Endothelial cell (in vitro differentiated cells): ENCODE measurements around the gene TUBG2. TPM values are rescaled to one million over a fixed set of nuclear protein-coding genes. Genes with fewer than 3 reads are reported as not detected.
"Not testable (repeated sequence)": the region's sequence is repeated elsewhere in the genome, so short reads cannot be mapped to it uniquely, and the experiment has no call there.

ENCODE experiments used
- DNase-seq: peaks from one replicate; pipeline ENCODE4 v3.0.0; 2021; ENCODE audit warnings: low spot score
- H3K27ac Mint-ChIP-seq: one replicate; pipeline ENCODE4 v1.8.0; 2021; ENCODE audit warnings: mixed read lengths, inconsistent platforms; ENCODE audit not compliant: unreplicated experiment
- H3K27me3 Mint-ChIP-seq: one replicate; pipeline ENCODE4 v1.8.0; 2021; ENCODE audit warnings: mild to moderate bottlenecking, moderate library complexity, mixed read lengths, inconsistent platforms; ENCODE audit not compliant: unreplicated experiment
- H3K36me3 Mint-ChIP-seq: one replicate; pipeline ENCODE4 v1.8.0; 2021; ENCODE audit warnings: mild to moderate bottlenecking, low read depth, mixed read lengths, inconsistent platforms; ENCODE audit not compliant: unreplicated experiment
- H3K4me1 Mint-ChIP-seq: one replicate; pipeline ENCODE4 v1.8.0; 2021; ENCODE audit warnings: mild to moderate bottlenecking, mixed read lengths, inconsistent platforms; ENCODE audit not compliant: unreplicated experiment
- H3K4me3 Mint-ChIP-seq: one replicate; pipeline ENCODE4 v1.8.0; 2021; ENCODE audit warnings: mild to moderate bottlenecking, mixed read lengths, inconsistent platforms; ENCODE audit not compliant: unreplicated experiment
- H3K9me3 Mint-ChIP-seq: one replicate; pipeline ENCODE4 v1.8.0; 2021; ENCODE audit warnings: mixed read lengths, inconsistent platforms; ENCODE audit not compliant: unreplicated experiment
- CTCF ChIP-seq: fragments of 200-600 bp; sonication (generic); IDR thresholded peaks from one replicate; pipeline ENCODE4 v1.5.0; 2021; ENCODE audit warnings: antibody characterized with exemption; ENCODE audit not compliant: unreplicated experiment
- total RNA-seq: library from RNA; stranded (reverse); fragmentation: NEBNext Ultra II Directional; extraction: Animal tissue kit (Norgen Biotek cat#: 25700); gene quantifications from one replicate; pipeline ENCODE4 v1.2.1, GENCODE V29; 2021; ENCODE audit not compliant: unreplicated experiment

TUBG2 gene
- total RNA-seq, 1 donor from 2014 or later: 19.7 TPM

GRCh38 chr17:42657824-42658588, 1.1 kb upstream of the TUBG2 start:
- Mint-ChIP-seq H3K9me3 (no peaks in the 10 kb centered on the region), H3K27me3 (peaks cover 7% of the 10 kb centered on the region), H3K36me3 (peaks cover 6% of the 10 kb centered on the region), H3K27ac (peak overlapping the region; percentile 13), H3K4me1 (peaks cover 13% of the 10 kb centered on the region), H3K4me3 (peak overlapping the region; percentile 61)
- no peak for TF ChIP-seq CTCF
- DNase-seq: no peak

DNA sequence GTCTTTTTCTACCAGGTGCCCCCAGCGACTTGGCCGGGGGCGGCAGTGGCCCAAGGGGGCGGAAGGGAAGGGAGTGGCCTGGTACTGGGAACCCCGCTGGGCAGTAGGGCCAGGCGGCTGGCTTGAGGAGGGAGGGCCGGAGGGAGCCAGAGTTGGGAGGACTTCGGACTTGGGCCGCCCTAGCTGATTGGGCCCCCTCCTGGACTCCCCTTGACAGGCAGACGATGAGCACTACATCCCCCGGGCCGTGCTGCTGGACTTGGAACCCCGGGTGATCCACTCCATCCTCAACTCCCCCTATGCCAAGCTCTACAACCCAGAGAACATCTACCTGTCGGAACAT, 819 bp downstream of the TUBG2 start:
- H3K27me3 Mint-ChIP-seq, DNase-seq, H3K9me3 Mint-ChIP-seq, H3K36me3 Mint-ChIP-seq, H3K27ac Mint-ChIP-seq, H3K4me1 Mint-ChIP-seq: not testable (repeated sequence)
- peak overlapping the region; percentile 89 for H3K4me3 Mint-ChIP-seq

DNA sequence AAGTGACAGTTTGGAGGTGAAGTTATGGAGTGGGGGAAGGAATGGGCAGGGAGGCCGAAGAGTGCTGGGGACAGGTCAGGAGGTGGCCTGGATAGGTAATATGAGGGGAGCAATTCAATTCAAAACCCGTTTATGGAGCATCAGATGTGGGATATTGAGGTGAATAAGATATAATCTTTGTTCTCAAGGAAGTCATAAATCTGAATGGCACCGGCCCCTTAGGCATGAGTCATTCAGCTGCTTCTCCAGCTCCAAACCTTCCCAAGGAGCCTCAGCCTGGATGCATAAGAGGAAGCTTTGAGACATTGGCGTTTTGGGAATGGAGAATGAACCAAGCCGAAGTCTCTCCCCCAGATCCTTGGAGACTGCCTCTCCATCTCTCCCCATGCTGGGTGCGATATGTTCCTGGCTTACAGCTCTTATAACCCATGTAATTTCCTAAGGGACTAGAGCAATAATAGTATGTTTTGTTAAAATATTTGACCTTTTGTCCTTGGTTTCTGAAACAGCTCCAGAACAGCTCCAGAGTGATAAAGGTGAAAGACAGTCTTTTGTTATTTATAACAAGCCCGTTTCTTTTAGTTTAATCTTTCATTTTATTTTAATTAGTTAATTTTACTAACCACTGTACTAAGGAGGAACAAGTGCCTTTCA, 1.7 kb downstream of the TUBG2 start:
- Mint-ChIP-seq H3K27me3 (peaks cover 4% of the 10 kb centered on the region), H3K9me3 (no peaks in the 10 kb centered on the region), H3K36me3 (peaks cover 6% of the 10 kb centered on the region), H3K4me1 (peaks cover 6% of the 10 kb centered on the region), H3K27ac (no peak overlapping the region), H3K4me3 (peak overlapping the region; percentile 0)
- TF ChIP-seq CTCF: no peak
- DNase-seq: no peak

DNA sequence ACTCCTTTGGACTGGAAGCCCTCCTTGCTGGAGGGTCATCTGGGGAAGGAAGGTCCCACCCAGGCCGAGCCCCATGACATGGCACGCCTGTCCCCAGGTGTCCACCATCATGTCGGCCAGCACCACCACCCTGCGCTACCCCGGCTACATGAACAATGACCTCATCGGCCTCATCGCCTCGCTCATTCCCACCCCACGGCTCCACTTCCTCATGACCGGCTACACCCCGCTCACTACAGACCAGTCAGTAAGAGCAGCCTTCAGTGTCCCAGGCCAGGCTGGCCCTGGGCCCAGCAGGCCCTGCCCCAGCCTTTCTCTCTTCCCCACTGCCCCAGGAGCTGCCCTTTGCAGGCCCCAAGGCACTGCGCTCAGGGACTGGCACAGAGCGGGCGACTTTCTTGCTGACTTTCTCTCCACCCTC, 6.5 kb downstream of the TUBG2 start:
- H3K36me3 Mint-ChIP-seq: peaks cover 23% of the 10 kb centered on the region
- H3K4me3 Mint-ChIP-seq: peak overlapping the region; percentile 70
- no peaks in the 10 kb centered on the region for H3K4me1 Mint-ChIP-seq
- H3K27me3 Mint-ChIP-seq: peaks cover 16% of the 10 kb centered on the region
- DNase-seq: no peak
- no peak overlapping the region for H3K27ac Mint-ChIP-seq
- H3K9me3 Mint-ChIP-seq: no peaks in the 10 kb centered on the region
- no peak for TF ChIP-seq CTCF

- not testable (repeated sequence) for H3K27ac Mint-ChIP-seq, DNase-seq, H3K9me3 Mint-ChIP-seq, H3K4me1 Mint-ChIP-seq, H3K4me3 Mint-ChIP-seq
- Mint-ChIP-seq H3K36me3 (peaks cover 23% of the 10 kb centered on the region), H3K27me3 (peaks cover 16% of the 10 kb centered on the region)
Observed at GRCh38 chr17:42666126-42666525, 7.0 kb downstream of the TUBG2 start.
